Keratinocyte (primary cell): ENCODE results near the gene NPHS1. TPM values are rescaled to one million over a fixed set of nuclear protein-coding genes. Genes with fewer than 3 reads are reported as not detected.

Source experiments
- DNase-seq: peaks from one replicate; pipeline ENCODE4 v3.0.0-alpha.2; 2011; ENCODE audit warnings: low read depth, missing footprints, low spot score
- FAIRE-seq: peaks from 2 replicates; lab custom pipeline; 2011; peaks lifted over from hg19 to GRCh38; lab: Jason Lieb, UNC
- H2AFZ ChIP-seq: 2 replicates; pipeline ENCODE4 v1.6.0; 2012; ENCODE audit warnings: low read length, control low read depth, inconsistent platforms; ENCODE audit not compliant: control insufficient read depth
- H3K27ac ChIP-seq: 2 replicates; pipeline ENCODE4 v1.5.1; 2011; ENCODE audit warnings: low read length; ENCODE audit not compliant: control insufficient read depth, insufficient read depth
- H3K27me3 ChIP-seq: 3 replicates; pipeline ENCODE4 v1.6.0; 2011; ENCODE audit warnings: low read length; ENCODE audit not compliant: control insufficient read depth, insufficient read depth; ENCODE audit errors: extremely low read depth
- H3K36me3 ChIP-seq, 2 experiments: 2 replicates in 1 of 2; 3 replicates in 1 of 2; pipeline ENCODE4 v1.5.1; 2011; ENCODE audit warnings: low read length in 2 of 2, mild to moderate bottlenecking in 1 of 2; ENCODE audit not compliant: control insufficient read depth in 2 of 2, insufficient read depth in 2 of 2; ENCODE audit errors: extremely low read depth in 1 of 2
- H3K4me1 ChIP-seq: 3 replicates; pipeline ENCODE4 v1.5.1; 2011; ENCODE audit warnings: low read length; ENCODE audit not compliant: control insufficient read depth, insufficient read depth; ENCODE audit errors: extremely low read depth
- H3K4me2 ChIP-seq: 3 replicates; pipeline ENCODE4 v1.6.0; 2011; ENCODE audit warnings: low read depth, low read length; ENCODE audit not compliant: control insufficient read depth, insufficient read depth; ENCODE audit errors: extremely low read depth
- H3K4me3 ChIP-seq, 3 experiments: fragments of 200-600 bp in 1 of 3; sonication (generic) in 1 of 3; 2 replicates in 2 of 3; 3 replicates in 1 of 3; pipeline ENCODE4 v1.5.1; 2011 to 2016; ENCODE audit warnings: low read length in 3 of 3, mild to moderate bottlenecking in 3 of 3, control low read depth in 2 of 3, inconsistent platforms in 1 of 3, low read depth in 1 of 3, mixed read lengths in 1 of 3, mixed run types in 1 of 3, moderate library complexity in 1 of 3; ENCODE audit not compliant: control insufficient read depth in 2 of 3, insufficient read depth in 2 of 3; ENCODE audit errors: extremely low read depth in 1 of 3
- H3K79me2 ChIP-seq: 2 replicates; pipeline ENCODE4 v1.6.0; 2012; ENCODE audit warnings: low read length; ENCODE audit not compliant: control insufficient read depth, insufficient read depth
- H3K9ac ChIP-seq: 3 replicates; pipeline ENCODE4 v1.6.0; 2011; ENCODE audit warnings: low read length; ENCODE audit not compliant: control insufficient read depth, insufficient read depth; ENCODE audit errors: extremely low read depth
- H3K9me1 ChIP-seq: 3 replicates; pipeline ENCODE4 v1.6.0; 2011; ENCODE audit warnings: low read length; ENCODE audit not compliant: control insufficient read depth, insufficient read depth; ENCODE audit errors: extremely low read depth
- H3K9me3 ChIP-seq: 2 replicates; pipeline ENCODE4 v1.5.1; 2012; ENCODE audit warnings: low read depth, low read length; ENCODE audit not compliant: control insufficient read depth
- H4K20me1 ChIP-seq: 3 replicates; pipeline ENCODE4 v1.6.0; 2011; ENCODE audit warnings: low read length; ENCODE audit not compliant: control insufficient read depth, insufficient read depth; ENCODE audit errors: extremely low read depth
- EZH2 ChIP-seq: IDR thresholded peaks from one replicate; pipeline ENCODE4 v1.6.1; 2012; ENCODE audit warnings: inconsistent platforms, mild to moderate bottlenecking, low read length, moderate library complexity
- dilution Hi-C: fragments of 300-500 bp; cut with MboI; formaldehyde crosslinking; loops from one replicate; pipeline ENCODE4 v1.7.0; 2020; ENCODE audit warnings: low sequenced_read_pairs; ENCODE audit not compliant: extremely low pct_ligation_motif_present
- polyA plus RNA-seq, 5 experiments: library from polyadenylated mRNA; depleted of rRNA in 3 of 5; stranded (reverse) in 3 of 5; stranded (forward) in 1 of 5; unstranded in 1 of 5; fragments of >200 nt; gene quantifications; 1 replicate in 1 of 5; 2 replicates in 3 of 5; 3 replicates in 1 of 5; pipeline versions ENCODE4 v1.2.1 to v1.2.3, GENCODE V29; 2011 to 2012; ENCODE audit warnings: missing spikeins in 2 of 5, low read depth in 1 of 5, low replicate concordance in 1 of 5
- TF ChIP-seq, protein P1 (sequence below), 3 experiments: IDR thresholded peaks in 1 of 3; conservative IDR thresholded peaks in 1 of 3; optimal IDR thresholded peaks in 1 of 3; 2 replicates in 2 of 3; 3 replicates in 1 of 3; pipeline versions ENCODE3 to v1.5.1; 2011; ENCODE audit warnings: low read length in 3 of 3, mild to moderate bottlenecking in 3 of 3, moderate library complexity in 2 of 3, control low read depth in 1 of 3, inconsistent platforms in 1 of 3; ENCODE audit not compliant: insufficient read depth in 2 of 3; ENCODE audit errors: extremely low read depth in 1 of 3

The NPHS1 gene
- polyA plus RNA-seq, 1 donor (not counting 4 experiments of a cell fraction or from before 2014, with no cell fraction given), result not detected

DNA sequence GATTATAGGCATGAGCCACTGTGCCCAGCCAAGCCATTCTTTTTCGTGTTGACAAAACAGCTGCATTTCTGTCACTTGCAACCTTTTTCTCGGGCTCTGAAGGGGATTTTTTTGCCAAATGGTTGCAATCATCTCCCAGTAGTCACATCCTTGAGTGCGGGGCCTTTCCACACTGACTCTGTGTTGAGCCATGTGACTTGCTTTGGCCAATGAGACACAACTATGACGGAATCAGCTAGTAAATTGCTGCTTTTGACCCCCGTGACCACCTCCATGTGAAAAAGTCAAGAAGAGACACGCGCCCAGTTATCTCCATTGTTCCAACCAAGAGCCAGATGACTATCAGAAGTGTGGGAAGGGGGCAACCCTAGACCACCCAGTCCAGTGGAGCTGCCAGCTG is 18.3 kb downstream of the NPHS1 start:
- Histone ChIP-seq H3K27ac (no peak overlapping the region), H3K79me2 (no peaks in the 10 kb centered on the region), H3K4me1 (no peaks in the 10 kb centered on the region), H3K27me3 (peaks cover 4% of the 10 kb centered on the region), H3K9me3 (peaks cover 1% of the 10 kb centered on the region), H3K9me1 (no peaks in the 10 kb centered on the region), H2AFZ (no peak overlapping the region), H3K4me3 (no peak overlapping the region), H3K9ac (no peak overlapping the region), H3K36me3 (no peaks in the 10 kb centered on the region), H4K20me1 (no peaks in the 10 kb centered on the region), H3K4me2 (no peak overlapping the region)
- dilution Hi-C loops, result no loop called here
- TF ChIP-seq EZH2, result no peak
- TF ChIP-seq, protein P1, sequence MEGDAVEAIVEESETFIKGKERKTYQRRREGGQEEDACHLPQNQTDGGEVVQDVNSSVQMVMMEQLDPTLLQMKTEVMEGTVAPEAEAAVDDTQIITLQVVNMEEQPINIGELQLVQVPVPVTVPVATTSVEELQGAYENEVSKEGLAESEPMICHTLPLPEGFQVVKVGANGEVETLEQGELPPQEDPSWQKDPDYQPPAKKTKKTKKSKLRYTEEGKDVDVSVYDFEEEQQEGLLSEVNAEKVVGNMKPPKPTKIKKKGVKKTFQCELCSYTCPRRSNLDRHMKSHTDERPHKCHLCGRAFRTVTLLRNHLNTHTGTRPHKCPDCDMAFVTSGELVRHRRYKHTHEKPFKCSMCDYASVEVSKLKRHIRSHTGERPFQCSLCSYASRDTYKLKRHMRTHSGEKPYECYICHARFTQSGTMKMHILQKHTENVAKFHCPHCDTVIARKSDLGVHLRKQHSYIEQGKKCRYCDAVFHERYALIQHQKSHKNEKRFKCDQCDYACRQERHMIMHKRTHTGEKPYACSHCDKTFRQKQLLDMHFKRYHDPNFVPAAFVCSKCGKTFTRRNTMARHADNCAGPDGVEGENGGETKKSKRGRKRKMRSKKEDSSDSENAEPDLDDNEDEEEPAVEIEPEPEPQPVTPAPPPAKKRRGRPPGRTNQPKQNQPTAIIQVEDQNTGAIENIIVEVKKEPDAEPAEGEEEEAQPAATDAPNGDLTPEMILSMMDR (optimal IDR thresholded peaks at IDR 0.05 in 1 of 3, IDR thresholded peaks at IDR 0.05 in 1 of 3, conservative IDR thresholded peaks at IDR 0.05 in 1 of 3; ENCODE audit: extremely low read depth in 1 of 3, insufficient read depth in 2 of 3, low read length in 3 of 3), result no peak
- no peak for DNase-seq
- no peak for FAIRE-seq

DNA sequence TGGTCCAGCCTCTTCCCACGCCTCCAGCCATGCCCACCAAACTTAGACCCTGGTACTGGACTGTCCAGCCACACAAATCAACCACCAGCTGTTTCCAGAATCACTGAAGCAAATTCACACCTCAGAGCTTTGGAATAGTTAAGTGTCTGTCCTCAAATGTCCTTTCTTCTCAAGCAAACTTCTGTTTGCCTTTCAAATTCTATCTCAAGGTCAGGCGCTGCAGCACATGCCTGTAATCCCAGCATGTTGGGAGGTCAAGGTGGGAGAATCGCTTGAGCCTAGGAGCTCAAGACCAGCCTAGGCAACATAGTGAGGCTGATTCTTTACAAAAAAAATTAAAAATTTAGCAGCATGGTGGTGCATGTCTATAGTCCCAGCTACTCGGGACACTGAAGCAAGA is 20.2 kb downstream of the NPHS1 start:
- dilution Hi-C loops, result no loop called here
- Histone ChIP-seq H4K20me1 (no peaks in the 10 kb centered on the region), H3K9ac (no peak overlapping the region), H3K9me3 (no peaks in the 10 kb centered on the region), H3K4me1 (no peaks in the 10 kb centered on the region), H3K27me3 (peaks cover 4% of the 10 kb centered on the region), H3K4me2 (no peak overlapping the region), H3K9me1 (no peaks in the 10 kb centered on the region), H3K27ac (no peak overlapping the region), H2AFZ (no peak overlapping the region), H3K79me2 (no peaks in the 10 kb centered on the region), H3K4me3 (no peak overlapping the region), H3K36me3 (no peaks in the 10 kb centered on the region)
- no peak for TF ChIP-seq EZH2
- TF ChIP-seq, protein P1 (optimal IDR thresholded peaks at IDR 0.05 in 1 of 3, IDR thresholded peaks at IDR 0.05 in 1 of 3, conservative IDR thresholded peaks at IDR 0.05 in 1 of 3; ENCODE audit: extremely low read depth in 1 of 3, insufficient read depth in 2 of 3, low read length in 3 of 3), result no peak
- FAIRE-seq, result no peak
- DNase-seq, result no peak
